GM18858 (cell line): ENCODE data around the gene LEMD2.

Source experiments
- ATAC-seq: cut with Tn5 transposase; IDR thresholded peaks from one replicate; pipeline ENCODE4 v1.9.1; 2021; ENCODE audit not compliant: unreplicated experiment

Gene LEMD2

GRCh38 chr6:33820243-33820642, 31.3 kb upstream of the LEMD2 start:
- no peak for ATAC-seq

GRCh38 chr6:33819021-33819420, 30.1 kb upstream of the LEMD2 start:
- no peak for ATAC-seq

GRCh38 chr6:33818293-33818692, 29.4 kb upstream of the LEMD2 start:
- no peak for ATAC-seq

- ATAC-seq: no peak
These were observed 28.6 kb upstream of the LEMD2 start for GRCh38 chr6:33817489-33817888.

- ATAC-seq: no peak
These were observed 28.0 kb upstream of the LEMD2 start for GRCh38 chr6:33816911-33817310.

GRCh38 chr6:33815854-33816253, 26.9 kb upstream of the LEMD2 start:
- no peak for ATAC-seq

GRCh38 chr6:33813990-33814985, 25.4 kb upstream of the LEMD2 start:
- ATAC-seq: no peak

- no peak for ATAC-seq
These were observed 24.4 kb upstream of the LEMD2 start for GRCh38 chr6:33813246-33813904.

- no peak for ATAC-seq
These were observed 23.7 kb upstream of the LEMD2 start for GRCh38 chr6:33812669-33813068.

GRCh38 chr6:33809594-33809993, 20.7 kb upstream of the LEMD2 start:
- ATAC-seq: no peak

- no peak for ATAC-seq
These were observed 19.8 kb upstream of the LEMD2 start for GRCh38 chr6:33808641-33809180.

GRCh38 chr6:33807606-33808005, 18.7 kb upstream of the LEMD2 start:
- ATAC-seq: no peak

GRCh38 chr6:33806841-33807240, 17.9 kb upstream of the LEMD2 start:
- no peak for ATAC-seq

GRCh38 chr6:33803571-33804053, 14.7 kb upstream of the LEMD2 start, which contains the start of gene MLN:
Gene MLN, minus strand, starts transcription at chr6:33804003. Its CDS starts 2,840 bp downstream, at chr6:33801163.
- no peak for ATAC-seq

GRCh38 chr6:33802186-33802958, 13.4 kb upstream of the LEMD2 start:
- ATAC-seq: no peak

- ATAC-seq: no peak
These were observed 12.7 kb upstream of the LEMD2 start for GRCh38 chr6:33801611-33802010.

- ATAC-seq: no peak
These were observed 11.5 kb upstream of the LEMD2 start for GRCh38 chr6:33800248-33800969.

- no peak for ATAC-seq
These were observed 10.7 kb upstream of the LEMD2 start for GRCh38 chr6:33799454-33800113.

GRCh38 chr6:33798343-33798848, 9.5 kb upstream of the LEMD2 start:
- no peak for ATAC-seq
